Neural progenitor cell (in vitro differentiated cells): ENCODE measurements around the gene SIX5. TPM values are rescaled to one million over a fixed set of nuclear protein-coding genes. Genes with fewer than 3 reads are reported as not detected.

Source experiments
- DNase-seq: peaks from one replicate; pipeline ENCODE4 v3.0.0-alpha.2; 2016; ENCODE audit warnings: low spot score
- H2AFZ ChIP-seq: fragments of 200-600 bp; sonication (generic); replicated peaks from 2 replicates; pipeline ENCODE4 v1.6.1; 2016; ENCODE audit warnings: antibody characterized with exemption
- H3F3A ChIP-seq: fragments of 200-600 bp; sonication (generic); 2 replicates; pipeline ENCODE4 v1.6.1; 2016; ENCODE audit warnings: antibody characterized with exemption, low read depth
- H3K27ac ChIP-seq: fragments of 200-600 bp; sonication (generic); 2 replicates; pipeline ENCODE4 v1.5.1; 2016; ENCODE audit warnings: mild to moderate bottlenecking
- H3K27me3 ChIP-seq: fragments of 200-600 bp; sonication (generic); 2 replicates; pipeline ENCODE4 v1.6.1; 2016; ENCODE audit warnings: mild to moderate bottlenecking, moderate library complexity
- H3K36me3 ChIP-seq: fragments of 200-600 bp; sonication (generic); 2 replicates; pipeline ENCODE4 v1.5.1; 2016
- H3K4me1 ChIP-seq: fragments of 200-600 bp; sonication (generic); 2 replicates; pipeline ENCODE4 v1.6.1; 2016; ENCODE audit warnings: mixed run types
- H3K4me2 ChIP-seq: fragments of 200-600 bp; sonication (generic); 2 replicates; pipeline ENCODE4 v1.6.1; 2016
- H3K4me3 ChIP-seq: fragments of 200-600 bp; sonication (generic); 2 replicates; pipeline ENCODE4 v1.5.1; 2016
- H3K79me2 ChIP-seq: fragments of 200-600 bp; sonication (generic); 2 replicates; pipeline ENCODE4 v1.6.1; 2016; ENCODE audit warnings: low read depth
- H3K9ac ChIP-seq: fragments of 200-600 bp; sonication (generic); 2 replicates; pipeline ENCODE4 v1.6.1; 2016
- H3K9me3 ChIP-seq: fragments of 200-600 bp; sonication (generic); 2 replicates; pipeline ENCODE4 v1.5.1; 2016; ENCODE audit warnings: low read depth
- H4K20me1 ChIP-seq: fragments of 200-600 bp; sonication (generic); 2 replicates; pipeline ENCODE4 v1.6.1; 2016; ENCODE audit warnings: low read depth
- H3K27ac Mint-ChIP-seq: 3 replicates; pipeline ENCODE4 v1.8.0; 2021; ENCODE audit warnings: mixed read lengths
- H3K27me3 Mint-ChIP-seq: 2 replicates; pipeline ENCODE4 v1.8.0; 2022; ENCODE audit warnings: low read depth, mild to moderate bottlenecking, inconsistent platforms, moderate library complexity, mixed read lengths; ENCODE audit not compliant: insufficient read depth
- H3K36me3 Mint-ChIP-seq: 3 replicates; pipeline ENCODE4 v1.8.0; 2021; ENCODE audit warnings: mixed read lengths
- H3K4me1 Mint-ChIP-seq: 3 replicates; pipeline ENCODE4 v1.8.0; 2021; ENCODE audit warnings: mixed read lengths
- H3K4me3 Mint-ChIP-seq: 3 replicates; pipeline ENCODE4 v1.8.0; 2021; ENCODE audit warnings: mild to moderate bottlenecking, moderate library complexity, mixed read lengths
- H3K9me3 Mint-ChIP-seq: 3 replicates; pipeline ENCODE4 v1.8.0; 2020; ENCODE audit warnings: mixed read lengths
- EZH2 ChIP-seq: fragments of 200-600 bp; sonication (generic); IDR thresholded peaks from 2 replicates; pipeline ENCODE4 v1.6.1; 2017; ENCODE audit warnings: antibody characterized with exemption, mild to moderate bottlenecking, moderate library complexity
- EZH2phosphoT487 ChIP-seq: fragments of 200-600 bp; sonication (generic); IDR thresholded peaks from 2 replicates; pipeline ENCODE4 v1.6.1; 2017; ENCODE audit warnings: antibody characterized with exemption
- total RNA-seq: library from RNA; depleted of rRNA; stranded (reverse); fragments of >200 nt; gene quantifications from 2 replicates; pipeline ENCODE4 v1.2.3, GENCODE V29; 2015; ENCODE audit warnings: low replicate concordance
- TF ChIP-seq, protein P1 (sequence below): fragments of 200-600 bp; sonication (generic); IDR thresholded peaks from 2 replicates; pipeline ENCODE4 v1.5.1; 2017; ENCODE audit warnings: antibody characterized with exemption, mild to moderate bottlenecking

The SIX5 gene
- total RNA-seq, 1 donor from 2014 or later: 8.1 TPM

DNA sequence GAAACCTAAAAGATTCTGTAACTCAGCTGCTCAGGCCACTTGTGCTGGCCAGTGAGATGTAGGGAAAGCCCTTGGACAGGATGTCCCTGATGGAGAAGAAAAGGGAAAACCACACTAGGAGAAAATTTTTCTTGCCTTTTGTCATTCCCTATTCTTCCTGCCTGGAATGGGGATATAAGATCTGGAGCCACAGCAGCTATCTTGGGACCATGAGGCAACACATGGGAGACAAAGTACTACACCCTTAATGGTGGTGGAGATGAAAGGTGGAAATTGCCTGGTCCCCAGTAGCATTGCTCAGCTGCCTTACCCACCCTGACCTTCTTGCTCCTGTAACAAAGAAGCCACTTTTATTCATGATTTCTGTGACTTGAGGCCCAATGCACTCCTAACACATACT lies 36.7 kb upstream of the SIX5 start:
- H3K27me3 Mint-ChIP-seq: peaks cover 7% of the 10 kb centered on the region
- no peaks in the 10 kb centered on the region for H3K4me1 ChIP-seq
- no peaks in the 10 kb centered on the region for H3K9me3 Mint-ChIP-seq
- H2AFZ ChIP-seq: no peak overlapping the region
- no peak overlapping the region for H3K27ac ChIP-seq
- no peak overlapping the region for H3K27ac Mint-ChIP-seq
- H4K20me1 ChIP-seq: no peaks in the 10 kb centered on the region
- no peak overlapping the region for H3K4me3 ChIP-seq
- no peaks in the 10 kb centered on the region for H3K9me3 ChIP-seq
- H3K9ac ChIP-seq: no peak overlapping the region
- no peaks in the 10 kb centered on the region for H3K36me3 ChIP-seq
- H3K4me3 Mint-ChIP-seq: no peak overlapping the region
- no peaks in the 10 kb centered on the region for H3F3A ChIP-seq
- no peaks in the 10 kb centered on the region for H3K36me3 Mint-ChIP-seq
- no peak overlapping the region for H3K4me2 ChIP-seq
- H3K27me3 ChIP-seq: no peaks in the 10 kb centered on the region
- H3K4me1 Mint-ChIP-seq: peaks cover 14% of the 10 kb centered on the region
- DNase-seq: no peak
- no peak for TF ChIP-seq EZH2
- TF ChIP-seq, protein P1, sequence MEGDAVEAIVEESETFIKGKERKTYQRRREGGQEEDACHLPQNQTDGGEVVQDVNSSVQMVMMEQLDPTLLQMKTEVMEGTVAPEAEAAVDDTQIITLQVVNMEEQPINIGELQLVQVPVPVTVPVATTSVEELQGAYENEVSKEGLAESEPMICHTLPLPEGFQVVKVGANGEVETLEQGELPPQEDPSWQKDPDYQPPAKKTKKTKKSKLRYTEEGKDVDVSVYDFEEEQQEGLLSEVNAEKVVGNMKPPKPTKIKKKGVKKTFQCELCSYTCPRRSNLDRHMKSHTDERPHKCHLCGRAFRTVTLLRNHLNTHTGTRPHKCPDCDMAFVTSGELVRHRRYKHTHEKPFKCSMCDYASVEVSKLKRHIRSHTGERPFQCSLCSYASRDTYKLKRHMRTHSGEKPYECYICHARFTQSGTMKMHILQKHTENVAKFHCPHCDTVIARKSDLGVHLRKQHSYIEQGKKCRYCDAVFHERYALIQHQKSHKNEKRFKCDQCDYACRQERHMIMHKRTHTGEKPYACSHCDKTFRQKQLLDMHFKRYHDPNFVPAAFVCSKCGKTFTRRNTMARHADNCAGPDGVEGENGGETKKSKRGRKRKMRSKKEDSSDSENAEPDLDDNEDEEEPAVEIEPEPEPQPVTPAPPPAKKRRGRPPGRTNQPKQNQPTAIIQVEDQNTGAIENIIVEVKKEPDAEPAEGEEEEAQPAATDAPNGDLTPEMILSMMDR: no peak
- no peak for TF ChIP-seq EZH2phosphoT487
- no peaks in the 10 kb centered on the region for H3K79me2 ChIP-seq

DNA sequence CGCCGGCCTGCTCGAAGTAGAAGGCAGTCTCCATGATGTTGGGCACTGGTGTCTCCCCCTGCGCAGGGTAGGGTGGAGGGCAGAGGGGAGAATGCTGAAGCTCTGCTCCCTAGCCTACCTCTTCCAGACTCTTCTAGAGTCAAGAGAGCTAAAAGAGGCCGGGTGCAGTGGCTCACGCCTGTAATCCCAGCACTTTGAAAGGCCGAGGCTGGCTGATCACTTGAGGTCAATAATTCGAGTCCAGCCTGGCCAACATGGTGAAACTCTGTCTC lies 35.8 kb upstream of the SIX5 start:
- H3K36me3 Mint-ChIP-seq: no peaks in the 10 kb centered on the region
- Histone ChIP-seq H2AFZ (no peak overlapping the region), H3K79me2 (no peaks in the 10 kb centered on the region), H3K27me3 (no peaks in the 10 kb centered on the region), H3K9me3 (no peaks in the 10 kb centered on the region), H3K4me1 (no peaks in the 10 kb centered on the region), H3K27ac (no peak overlapping the region), H3K4me3 (no peak overlapping the region), H3K9ac (no peak overlapping the region), H3K36me3 (no peaks in the 10 kb centered on the region), H3K4me2 (no peak overlapping the region), H3F3A (no peaks in the 10 kb centered on the region), H4K20me1 (no peaks in the 10 kb centered on the region)
- peaks cover 15% of the 10 kb centered on the region for H3K4me1 Mint-ChIP-seq
- DNase-seq: no peak
- TF ChIP-seq EZH2phosphoT487 (no peak), EZH2 (no peak)
- TF ChIP-seq, protein P1: no peak
- H3K4me3 Mint-ChIP-seq: no peak overlapping the region
- H3K27ac Mint-ChIP-seq: no peak overlapping the region
- H3K9me3 Mint-ChIP-seq: no peaks in the 10 kb centered on the region
- H3K27me3 Mint-ChIP-seq: peaks cover 7% of the 10 kb centered on the region

DNA sequence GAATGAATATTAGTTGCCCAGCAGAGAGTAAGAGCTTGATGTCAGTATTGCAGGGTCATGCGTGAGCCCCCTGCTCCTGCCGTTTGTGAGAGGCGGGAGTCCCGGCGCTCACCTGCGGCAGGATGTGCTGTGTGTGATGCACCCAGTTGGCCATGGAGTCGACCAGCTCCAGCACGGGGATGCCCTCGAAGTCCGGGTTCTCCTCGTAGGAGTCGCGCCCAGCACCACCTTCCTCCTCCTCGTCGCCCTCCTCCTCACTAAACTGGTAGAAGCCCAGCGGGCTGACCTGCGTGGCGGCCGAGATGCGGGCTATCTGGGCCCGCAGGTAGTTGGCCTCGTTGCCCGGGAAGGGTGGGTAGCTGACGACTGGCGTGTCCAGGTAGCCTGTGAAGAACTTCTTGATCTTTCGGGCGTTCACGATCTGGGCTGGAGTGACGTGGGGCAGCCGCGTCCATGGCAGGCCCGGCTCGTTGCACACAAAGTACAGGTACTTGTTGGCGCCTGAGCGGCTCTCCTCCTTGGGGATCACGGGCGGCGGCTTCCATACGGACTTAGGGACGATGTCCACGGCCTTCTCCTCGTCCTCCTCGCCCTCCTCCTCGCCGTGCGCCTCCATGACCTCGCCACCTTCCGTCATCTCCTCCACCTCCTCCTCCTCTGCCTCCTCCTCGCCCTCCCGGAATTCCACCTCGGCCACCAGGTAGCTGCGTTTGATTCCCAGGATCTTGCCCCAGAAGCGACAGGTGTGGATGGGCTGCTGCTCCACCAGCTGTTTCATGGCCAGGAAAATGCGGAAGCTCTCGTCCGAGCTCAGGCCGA lies 35.3 kb upstream of the SIX5 start:
- no peak for TF ChIP-seq EZH2phosphoT487
- TF ChIP-seq EZH2: no peak
- TF ChIP-seq, protein P1: no peak
- Mint-ChIP-seq H3K4me3 (no peak overlapping the region), H3K4me1 (peaks cover 13% of the 10 kb centered on the region), H3K27me3 (peaks cover 4% of the 10 kb centered on the region), H3K36me3 (no peaks in the 10 kb centered on the region), H3K9me3 (no peaks in the 10 kb centered on the region), H3K27ac (no peak overlapping the region)
- Histone ChIP-seq H2AFZ (no peak overlapping the region), H3K36me3 (no peaks in the 10 kb centered on the region), H3K27ac (no peak overlapping the region), H3K4me1 (peaks cover under 1% of the 10 kb centered on the region), H3K9me3 (no peaks in the 10 kb centered on the region), H3F3A (peaks cover 3% of the 10 kb centered on the region), H4K20me1 (no peaks in the 10 kb centered on the region), H3K4me2 (no peak overlapping the region), H3K27me3 (no peaks in the 10 kb centered on the region), H3K79me2 (no peaks in the 10 kb centered on the region), H3K4me3 (no peak overlapping the region), H3K9ac (no peak overlapping the region)
- no peak for DNase-seq
